Measurements from ENCODE around the gene SHC3.

SHC3 gene

GRCh38 chr9:89036891-89037290 is 141.7 kb downstream of the SHC3 start:
- no peak for ATAC-seq (replicated peaks; ENCODE audit: extremely low read depth, poor library complexity, severe bottlenecking)
- no peak overlapping the region for H3K4me3 Mint-ChIP-seq
- no peak for DNase-seq (ENCODE audit: low spot score in 2 of 2)
- H3K27ac Mint-ChIP-seq (ENCODE audit: low read depth), result no peak overlapping the region
- no peaks in the 10 kb centered on the region for H3K9me3 Mint-ChIP-seq
- no peaks in the 10 kb centered on the region for H3K36me3 Mint-ChIP-seq (ENCODE audit: insufficient read depth)
- peaks cover 53% of the 10 kb centered on the region for H3K27me3 Mint-ChIP-seq
- H3K4me1 Mint-ChIP-seq, result no peaks in the 10 kb centered on the region

DNA sequence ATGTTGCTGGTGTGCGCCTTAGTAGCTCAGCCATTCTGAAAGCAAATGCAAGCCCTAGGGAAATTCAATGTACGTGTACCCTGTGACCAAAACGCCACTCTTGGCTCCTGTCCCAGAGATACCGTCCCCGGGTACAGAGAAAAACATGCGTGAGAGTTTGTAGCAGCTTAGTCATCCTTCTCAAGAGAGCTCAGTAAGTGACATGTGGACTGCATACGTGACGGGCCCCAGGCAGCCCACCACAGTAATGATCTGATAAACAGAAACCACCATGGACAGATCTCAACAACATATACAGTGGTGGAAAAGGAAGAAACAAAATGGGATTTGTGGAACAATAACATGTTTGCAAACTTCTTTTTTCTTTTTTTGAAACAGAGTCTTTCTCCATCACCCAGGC is 142.2 kb downstream of the SHC3 start:
- no peaks in the 10 kb centered on the region for H3K36me3 Mint-ChIP-seq (ENCODE audit: insufficient read depth)
- peaks cover 58% of the 10 kb centered on the region for H3K27me3 Mint-ChIP-seq
- no peaks in the 10 kb centered on the region for H3K9me3 Mint-ChIP-seq

DNA sequence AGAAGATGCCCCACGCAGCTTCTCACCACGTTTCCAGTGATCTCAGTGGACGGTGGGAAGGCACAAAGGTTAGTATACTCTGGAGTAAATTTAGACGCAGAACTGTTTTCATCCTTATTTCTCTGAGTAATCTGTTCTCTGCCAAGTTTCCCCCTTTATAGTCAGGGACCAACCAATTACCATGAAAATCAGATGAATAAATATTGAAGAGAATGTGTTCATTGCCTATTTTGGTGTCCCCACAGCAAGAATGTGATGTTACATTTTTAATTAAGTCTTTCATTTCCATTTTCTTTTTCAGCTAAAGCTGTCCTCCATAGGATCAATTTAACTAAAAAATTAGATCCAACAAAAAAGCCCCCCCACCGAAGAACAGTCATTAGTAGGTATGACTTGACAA is 146.0 kb downstream of the SHC3 start:
- H3K27me3 Mint-ChIP-seq, result peaks cover 75% of the 10 kb centered on the region

More for the DNA sequence above, 142.2 kb downstream of the SHC3 start:
- DNase-seq (ENCODE audit: low spot score in 2 of 2), result no peak
- Mint-ChIP-seq H3K4me3 (no peak overlapping the region), H3K27ac (ENCODE audit: low read depth) (no peak overlapping the region), H3K4me1 (no peaks in the 10 kb centered on the region)
- ATAC-seq (replicated peaks; ENCODE audit: extremely low read depth, poor library complexity, severe bottlenecking), result no peak

DNA sequence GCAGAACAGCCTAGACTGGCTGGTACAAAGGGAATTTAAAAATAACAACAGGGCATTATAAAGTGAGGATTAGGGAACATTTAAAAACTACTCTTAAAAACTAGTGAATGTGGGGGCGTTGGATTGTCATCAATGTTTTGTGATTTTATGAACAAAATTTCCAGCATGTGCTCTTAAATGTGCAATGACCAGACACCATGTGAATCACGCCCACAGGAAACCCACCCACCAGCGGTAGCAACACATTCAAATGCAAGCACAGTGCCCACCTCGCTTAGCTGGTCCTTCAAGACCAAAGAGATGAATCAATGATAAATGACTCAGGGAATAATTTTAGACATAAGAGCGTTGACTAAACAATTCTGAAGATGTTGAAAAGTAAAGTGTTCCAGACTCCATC is 146.4 kb downstream of the SHC3 start:
- Mint-ChIP-seq H3K27me3 (peaks cover 79% of the 10 kb centered on the region), H3K36me3 (ENCODE audit: insufficient read depth) (no peaks in the 10 kb centered on the region), H3K27ac (ENCODE audit: low read depth) (no peak overlapping the region), H3K4me3 (no peak overlapping the region), H3K4me1 (no peaks in the 10 kb centered on the region), H3K9me3 (peaks cover 10% of the 10 kb centered on the region)
- no peak for DNase-seq (ENCODE audit: low spot score in 2 of 2)
- ATAC-seq (replicated peaks; ENCODE audit: extremely low read depth, poor library complexity, severe bottlenecking), result no peak

More for the DNA sequence above, 146.0 kb downstream of the SHC3 start:
- no peak for DNase-seq (ENCODE audit: low spot score in 2 of 2)
- Mint-ChIP-seq H3K27ac (ENCODE audit: low read depth) (no peak overlapping the region), H3K9me3 (peaks cover 10% of the 10 kb centered on the region), H3K36me3 (ENCODE audit: insufficient read depth) (no peaks in the 10 kb centered on the region), H3K4me3 (no peak overlapping the region), H3K4me1 (no peaks in the 10 kb centered on the region)
- ATAC-seq (replicated peaks; ENCODE audit: extremely low read depth, poor library complexity, severe bottlenecking), result no peak

DNA sequence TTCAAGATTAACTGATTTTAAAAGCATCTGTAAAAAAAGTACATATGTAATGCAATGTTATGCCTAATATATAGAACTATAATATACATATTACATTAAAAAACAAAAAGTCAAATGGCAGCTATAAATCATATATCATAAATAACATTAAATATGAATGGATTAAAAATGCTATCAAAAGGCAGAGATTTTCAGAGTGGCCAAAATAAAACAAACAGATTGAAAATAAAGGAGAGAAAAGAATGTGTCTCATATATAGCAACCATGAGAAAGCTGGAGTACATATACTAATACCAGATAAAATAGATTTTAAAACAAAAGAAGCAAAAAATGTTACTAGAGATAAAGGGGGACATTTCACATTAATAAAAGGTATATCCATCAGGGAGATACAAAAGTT is 148.8 kb downstream of the SHC3 start:
- ATAC-seq (replicated peaks; ENCODE audit: extremely low read depth, poor library complexity, severe bottlenecking), result no peak
- Mint-ChIP-seq H3K27me3 (peaks cover 79% of the 10 kb centered on the region), H3K27ac (ENCODE audit: low read depth) (no peak overlapping the region), H3K4me3 (no peak overlapping the region), H3K36me3 (ENCODE audit: insufficient read depth) (no peaks in the 10 kb centered on the region), H3K9me3 (peaks cover 10% of the 10 kb centered on the region), H3K4me1 (no peaks in the 10 kb centered on the region)
- no peak for DNase-seq (ENCODE audit: low spot score in 2 of 2)

GRCh38 chr9:89026876-89027275 is 151.7 kb downstream of the SHC3 start:
- no peaks in the 10 kb centered on the region for H3K4me1 Mint-ChIP-seq
- H3K27ac Mint-ChIP-seq (ENCODE audit: low read depth), result no peak overlapping the region
- peaks cover 56% of the 10 kb centered on the region for H3K27me3 Mint-ChIP-seq
- DNase-seq (ENCODE audit: low spot score in 2 of 2), result no peak
- no peak overlapping the region for H3K4me3 Mint-ChIP-seq
- H3K36me3 Mint-ChIP-seq (ENCODE audit: insufficient read depth), result no peaks in the 10 kb centered on the region
- H3K9me3 Mint-ChIP-seq, result peaks cover 10% of the 10 kb centered on the region
- ATAC-seq (replicated peaks; ENCODE audit: extremely low read depth, poor library complexity, severe bottlenecking), result no peak

GRCh38 chr9:89025553-89025952 is 153.1 kb downstream of the SHC3 start:
- no peaks in the 10 kb centered on the region for H3K4me1 Mint-ChIP-seq
- no peaks in the 10 kb centered on the region for H3K36me3 Mint-ChIP-seq (ENCODE audit: insufficient read depth)
- no peak overlapping the region for H3K4me3 Mint-ChIP-seq
- H3K27ac Mint-ChIP-seq (ENCODE audit: low read depth), result no peak overlapping the region
- ATAC-seq (replicated peaks; ENCODE audit: extremely low read depth, poor library complexity, severe bottlenecking) (no peak), DNase-seq (ENCODE audit: low spot score in 2 of 2) (no peak)
- H3K9me3 Mint-ChIP-seq, result peaks cover 10% of the 10 kb centered on the region
- H3K27me3 Mint-ChIP-seq, result peaks cover 52% of the 10 kb centered on the region

DNA sequence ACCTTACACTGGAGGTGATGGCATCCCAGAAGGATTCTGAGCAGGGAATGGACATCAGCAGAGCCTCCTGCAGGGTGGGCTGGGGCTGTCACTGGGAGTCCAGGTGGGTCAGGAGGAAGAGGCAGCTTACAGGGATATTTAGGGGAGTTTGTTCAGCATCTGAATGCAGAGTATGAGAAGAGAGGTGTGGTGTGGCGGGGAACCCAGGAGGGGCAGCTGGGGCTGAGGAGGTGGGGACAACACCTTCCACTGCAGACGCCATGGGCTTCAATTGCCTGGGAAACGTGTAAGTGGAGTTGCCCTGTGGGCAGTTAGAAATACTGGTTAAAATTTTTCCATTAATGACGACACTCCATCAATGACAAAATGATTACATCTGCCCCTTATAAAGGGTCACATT is 153.9 kb downstream of the SHC3 start:
- peaks cover 7% of the 10 kb centered on the region for H3K9me3 Mint-ChIP-seq
- ATAC-seq (replicated peaks; ENCODE audit: extremely low read depth, poor library complexity, severe bottlenecking), result no peak
- H3K27me3 Mint-ChIP-seq, result peaks cover 52% of the 10 kb centered on the region
- no peak overlapping the region for H3K4me3 Mint-ChIP-seq
- H3K27ac Mint-ChIP-seq (ENCODE audit: low read depth), result no peak overlapping the region
- no peaks in the 10 kb centered on the region for H3K36me3 Mint-ChIP-seq (ENCODE audit: insufficient read depth)
- H3K4me1 Mint-ChIP-seq, result no peaks in the 10 kb centered on the region
- no peak for DNase-seq (ENCODE audit: low spot score in 2 of 2)

GRCh38 chr9:89023740-89024139 is 154.9 kb downstream of the SHC3 start:
- Mint-ChIP-seq H3K36me3 (ENCODE audit: insufficient read depth) (no peaks in the 10 kb centered on the region), H3K4me3 (no peak overlapping the region), H3K27ac (ENCODE audit: low read depth) (no peak overlapping the region), H3K4me1 (no peaks in the 10 kb centered on the region), H3K9me3 (no peaks in the 10 kb centered on the region), H3K27me3 (peaks cover 52% of the 10 kb centered on the region)
- ATAC-seq (replicated peaks; ENCODE audit: extremely low read depth, poor library complexity, severe bottlenecking) (no peak), DNase-seq (ENCODE audit: low spot score in 2 of 2) (no peak)

DNA sequence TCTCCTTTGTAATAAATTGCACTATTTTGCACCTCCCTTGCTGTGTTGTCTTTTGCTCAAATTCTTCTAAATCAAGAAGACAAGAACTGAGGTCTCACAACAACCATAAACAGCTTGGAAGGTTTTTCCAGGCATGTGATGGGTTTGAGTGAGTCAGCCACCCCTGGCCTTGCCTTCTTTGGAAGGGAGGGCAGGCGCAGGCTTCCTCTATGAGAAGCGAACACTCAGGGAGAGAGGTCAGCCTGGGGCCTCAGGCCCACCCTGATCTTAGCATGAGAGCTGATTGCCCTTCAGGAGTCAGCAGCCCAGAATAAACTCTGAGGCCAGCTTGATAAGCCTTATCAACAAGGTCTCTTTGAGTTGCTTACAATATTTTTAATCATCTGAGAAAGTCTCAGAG is 155.7 kb downstream of the SHC3 start:
- no peak for ATAC-seq (replicated peaks; ENCODE audit: extremely low read depth, poor library complexity, severe bottlenecking)
- H3K36me3 Mint-ChIP-seq (ENCODE audit: insufficient read depth), result no peaks in the 10 kb centered on the region
- H3K4me3 Mint-ChIP-seq, result no peak overlapping the region
- H3K9me3 Mint-ChIP-seq, result no peaks in the 10 kb centered on the region
- peaks cover 49% of the 10 kb centered on the region for H3K27me3 Mint-ChIP-seq
- no peaks in the 10 kb centered on the region for H3K4me1 Mint-ChIP-seq
- no peak for DNase-seq (ENCODE audit: low spot score in 2 of 2)
- H3K27ac Mint-ChIP-seq (ENCODE audit: low read depth), result no peak overlapping the region

GRCh38 chr9:89022001-89022759 is 156.4 kb downstream of the SHC3 start:
- Mint-ChIP-seq H3K4me1 (no peaks in the 10 kb centered on the region), H3K36me3 (ENCODE audit: insufficient read depth) (no peaks in the 10 kb centered on the region), H3K27me3 (peaks cover 42% of the 10 kb centered on the region), H3K4me3 (no peak overlapping the region), H3K9me3 (no peaks in the 10 kb centered on the region), H3K27ac (ENCODE audit: low read depth) (no peak overlapping the region)
- ATAC-seq (replicated peaks; ENCODE audit: extremely low read depth, poor library complexity, severe bottlenecking) (no peak), DNase-seq (ENCODE audit: low spot score in 2 of 2) (no peak)

GRCh38 chr9:89021154-89021803 is 157.3 kb downstream of the SHC3 start:
- ATAC-seq (replicated peaks; ENCODE audit: extremely low read depth, poor library complexity, severe bottlenecking) (no peak), DNase-seq (ENCODE audit: low spot score in 2 of 2) (no peak)
- Mint-ChIP-seq H3K4me3 (no peak overlapping the region), H3K4me1 (no peaks in the 10 kb centered on the region), H3K27me3 (peaks cover 33% of the 10 kb centered on the region), H3K9me3 (no peaks in the 10 kb centered on the region), H3K36me3 (ENCODE audit: insufficient read depth) (no peaks in the 10 kb centered on the region), H3K27ac (ENCODE audit: low read depth) (no peak overlapping the region)

- ATAC-seq (replicated peaks; ENCODE audit: extremely low read depth, poor library complexity, severe bottlenecking), result no peak
- Mint-ChIP-seq H3K36me3 (ENCODE audit: insufficient read depth) (no peaks in the 10 kb centered on the region), H3K4me3 (no peak overlapping the region), H3K4me1 (no peaks in the 10 kb centered on the region), H3K9me3 (no peaks in the 10 kb centered on the region), H3K27ac (ENCODE audit: low read depth) (no peak overlapping the region), H3K27me3 (peaks cover 38% of the 10 kb centered on the region)
- no peak for DNase-seq (ENCODE audit: low spot score in 2 of 2)
Measured at GRCh38 chr9:89020754-89021153, 157.9 kb downstream of the SHC3 start.
